HG02571 (cell line): ENCODE data around the gene ZNF488.

Experiments
- ATAC-seq: cut with Tn5 transposase; IDR thresholded peaks from one replicate; pipeline ENCODE4 v1.9.1; 2021; ENCODE audit warnings: mild to moderate bottlenecking, moderate library complexity; ENCODE audit not compliant: unreplicated experiment

Gene ZNF488

DNA sequence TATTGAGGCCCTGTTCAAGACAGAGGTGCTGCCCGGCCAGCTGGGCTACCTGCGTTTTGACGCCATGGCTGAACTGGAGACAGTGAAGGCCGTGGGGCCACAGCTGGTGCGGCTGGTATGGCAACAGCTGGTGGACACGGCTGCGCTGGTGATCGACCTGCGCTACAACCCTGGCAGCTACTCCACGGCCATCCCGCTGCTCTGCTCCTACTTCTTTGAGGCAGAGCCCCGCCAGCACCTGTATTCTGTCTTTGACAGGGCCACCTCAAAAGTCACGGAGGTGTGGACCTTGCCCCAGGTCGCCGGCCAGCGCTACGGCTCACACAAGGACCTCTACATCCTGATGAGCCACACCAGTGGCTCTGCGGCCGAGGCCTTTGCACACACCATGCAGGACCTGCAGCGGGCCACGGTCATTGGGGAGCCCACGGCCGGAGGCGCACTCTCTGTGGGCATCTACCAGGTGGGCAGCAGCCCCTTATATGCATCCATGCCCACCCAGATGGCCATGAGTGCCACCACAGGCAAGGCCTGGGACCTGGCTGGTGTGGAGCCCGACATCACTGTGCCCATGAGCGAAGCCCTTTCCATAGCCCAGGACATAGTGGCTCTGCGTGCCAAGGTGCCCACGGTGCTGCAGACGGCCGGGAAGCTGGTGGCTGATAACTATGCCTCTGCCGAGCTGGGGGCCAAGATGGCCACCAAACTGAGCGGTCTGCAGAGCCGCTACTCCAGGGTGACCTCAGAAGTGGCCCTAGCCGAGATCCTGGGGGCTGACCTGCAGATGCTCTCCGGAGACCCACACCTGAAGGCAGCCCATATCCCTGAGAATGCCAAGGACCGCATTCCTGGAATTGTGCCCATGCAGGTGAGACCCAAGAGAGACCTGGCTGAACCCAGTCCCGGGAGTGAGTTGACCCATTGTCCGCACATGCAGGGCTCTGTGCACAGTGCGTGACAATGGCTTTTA, 33.1 kb downstream of the ZNF488 start:
- ATAC-seq = no peak

DNA sequence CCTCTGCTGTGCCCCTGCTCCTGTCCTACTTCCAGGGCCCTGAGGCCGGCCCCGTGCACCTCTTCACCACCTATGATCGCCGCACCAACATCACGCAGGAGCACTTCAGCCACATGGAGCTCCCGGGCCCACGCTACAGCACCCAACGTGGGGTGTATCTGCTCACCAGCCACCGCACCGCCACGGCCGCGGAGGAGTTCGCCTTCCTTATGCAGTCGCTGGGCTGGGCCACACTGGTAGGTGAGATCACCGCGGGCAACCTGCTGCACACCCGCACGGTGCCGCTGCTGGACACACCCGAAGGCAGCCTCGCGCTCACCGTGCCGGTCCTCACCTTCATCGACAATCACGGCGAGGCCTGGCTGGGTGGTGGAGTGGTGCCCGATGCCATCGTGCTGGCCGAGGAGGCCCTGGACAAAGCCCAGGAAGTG, 34.1 kb downstream of the ZNF488 start:
- no peak for ATAC-seq

DNA sequence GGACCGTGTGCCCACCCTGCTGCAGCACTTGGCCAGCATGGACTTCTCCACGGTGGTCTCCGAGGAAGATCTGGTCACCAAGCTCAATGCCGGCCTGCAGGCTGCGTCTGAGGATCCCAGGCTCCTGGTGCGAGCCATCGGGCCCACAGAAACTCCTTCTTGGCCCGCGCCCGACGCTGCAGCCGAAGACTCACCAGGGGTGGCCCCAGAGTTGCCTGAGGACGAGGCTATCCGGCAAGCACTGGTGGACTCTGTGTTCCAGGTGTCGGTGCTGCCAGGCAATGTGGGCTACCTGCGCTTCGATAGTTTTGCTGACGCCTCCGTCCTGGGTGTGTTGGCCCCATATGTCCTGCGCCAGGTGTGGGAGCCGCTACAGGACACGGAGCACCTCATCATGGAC, 34.6 kb downstream of the ZNF488 start:
- no peak for ATAC-seq

DNA sequence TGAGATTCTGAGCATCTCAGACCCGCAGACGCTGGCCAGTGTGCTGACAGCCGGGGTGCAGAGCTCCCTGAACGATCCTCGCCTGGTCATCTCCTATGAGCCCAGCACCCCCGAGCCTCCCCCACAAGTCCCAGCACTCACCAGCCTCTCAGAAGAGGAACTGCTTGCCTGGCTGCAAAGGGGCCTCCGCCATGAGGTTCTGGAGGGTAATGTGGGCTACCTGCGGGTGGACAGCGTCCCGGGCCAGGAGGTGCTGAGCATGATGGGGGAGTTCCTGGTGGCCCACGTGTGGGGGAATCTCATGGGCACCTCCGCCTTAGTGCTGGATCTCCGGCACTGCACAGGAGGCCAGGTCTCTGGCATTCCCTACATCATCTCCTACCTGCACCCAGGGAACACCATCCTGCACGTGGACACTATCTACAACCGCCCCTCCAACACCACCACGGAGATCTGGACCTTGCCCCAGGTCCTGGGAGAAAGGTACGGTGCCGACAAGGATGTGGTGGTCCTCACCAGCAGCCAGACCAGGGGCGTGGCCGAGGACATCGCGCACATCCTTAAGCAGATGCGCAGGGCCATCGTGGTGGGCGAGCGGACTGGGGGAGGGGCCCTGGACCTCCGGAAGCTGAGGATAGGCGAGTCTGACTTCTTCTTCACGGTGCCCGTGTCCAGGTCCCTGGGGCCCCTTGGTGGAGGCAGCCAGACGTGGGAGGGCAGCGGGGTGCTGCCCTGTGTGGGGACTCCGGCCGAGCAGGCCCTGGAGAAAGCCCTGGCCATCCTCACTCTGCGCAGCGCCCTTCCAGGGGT, 35.2 kb downstream of the ZNF488 start:
- ATAC-seq = no peak

DNA sequence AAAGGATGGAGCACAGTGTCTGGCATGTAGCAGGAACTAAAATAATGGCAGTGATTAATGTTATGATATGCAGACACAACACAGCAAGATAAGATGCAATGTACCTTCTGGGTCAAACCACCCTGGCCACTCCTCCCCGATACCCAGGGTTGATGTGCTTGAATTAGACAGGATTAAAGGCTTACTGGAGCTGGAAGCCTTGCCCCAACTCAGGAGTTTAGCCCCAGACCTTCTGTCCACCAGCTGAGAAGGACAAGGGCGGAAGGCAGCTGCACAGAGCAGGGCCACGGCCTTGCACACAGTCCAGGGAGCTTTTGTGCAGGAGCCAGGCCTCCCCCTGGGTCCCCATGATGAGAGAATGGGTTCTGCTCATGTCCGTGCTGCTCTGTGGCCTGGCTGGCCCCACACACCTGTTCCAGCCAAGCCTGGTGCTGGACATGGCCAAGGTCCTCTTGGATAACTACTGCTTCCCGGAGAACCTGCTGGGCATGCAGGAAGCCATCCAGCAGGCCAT, 35.9 kb downstream of the ZNF488 start, which contains the start of gene RBP3:
Gene RBP3 (plus strand): TSS at position 226 of the 514 bp plus-strand sequence. CDS start 122 bp downstream, at position 348.
- ATAC-seq = no peak

DNA sequence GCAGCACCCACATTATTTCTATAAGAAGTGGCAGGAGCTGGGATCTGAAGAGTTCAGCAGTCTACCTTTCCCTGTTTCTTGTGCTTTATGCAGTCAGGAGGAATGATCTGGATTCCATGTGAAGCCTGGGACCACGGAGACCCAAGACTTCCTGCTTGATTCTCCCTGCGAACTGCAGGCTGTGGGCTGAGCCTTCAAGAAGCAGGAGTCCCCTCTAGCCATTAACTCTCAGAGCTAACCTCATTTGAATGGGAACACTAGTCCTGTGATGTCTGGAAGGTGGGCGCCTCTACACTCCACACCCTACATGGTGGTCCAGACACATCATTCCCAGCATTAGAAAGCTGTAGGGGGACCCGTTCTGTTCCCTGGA, 36.8 kb downstream of the ZNF488 start:
- ATAC-seq = no peak

DNA sequence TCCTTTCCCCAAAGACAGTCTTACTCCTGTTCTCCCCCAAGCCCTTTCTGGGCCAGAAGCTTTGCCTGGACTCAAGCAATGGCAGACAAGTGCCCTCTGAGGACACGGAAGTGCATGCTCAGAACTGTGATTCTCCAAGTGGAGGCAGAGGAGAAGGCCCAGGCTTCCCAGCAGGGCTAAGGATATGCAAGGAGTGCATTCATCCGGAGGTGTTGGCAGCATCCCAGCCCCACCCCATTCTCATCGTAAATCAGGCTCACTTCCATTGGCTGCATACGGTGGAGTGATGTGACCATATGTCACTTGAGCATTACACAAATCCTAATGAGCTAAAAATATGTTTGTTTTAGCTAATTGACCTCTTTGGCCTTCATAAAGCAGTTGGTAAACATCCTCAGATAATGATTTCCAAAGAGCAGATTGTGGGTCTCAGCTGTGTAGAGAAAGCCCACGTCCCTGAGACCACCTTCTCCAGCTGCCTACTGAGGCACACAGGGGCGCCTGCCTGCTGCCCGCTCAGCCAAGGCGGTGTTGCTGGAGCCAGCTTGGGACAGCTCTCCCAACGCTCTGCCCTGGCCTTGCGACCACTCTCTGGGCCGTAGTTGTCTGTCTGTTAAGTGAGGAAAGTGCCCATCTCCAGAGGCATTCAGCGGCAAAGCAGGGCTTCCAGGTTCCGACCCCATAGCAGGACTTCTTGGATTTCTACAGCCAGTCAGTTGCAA, 37.4 kb downstream of the ZNF488 start:
- ATAC-seq = no peak

DNA sequence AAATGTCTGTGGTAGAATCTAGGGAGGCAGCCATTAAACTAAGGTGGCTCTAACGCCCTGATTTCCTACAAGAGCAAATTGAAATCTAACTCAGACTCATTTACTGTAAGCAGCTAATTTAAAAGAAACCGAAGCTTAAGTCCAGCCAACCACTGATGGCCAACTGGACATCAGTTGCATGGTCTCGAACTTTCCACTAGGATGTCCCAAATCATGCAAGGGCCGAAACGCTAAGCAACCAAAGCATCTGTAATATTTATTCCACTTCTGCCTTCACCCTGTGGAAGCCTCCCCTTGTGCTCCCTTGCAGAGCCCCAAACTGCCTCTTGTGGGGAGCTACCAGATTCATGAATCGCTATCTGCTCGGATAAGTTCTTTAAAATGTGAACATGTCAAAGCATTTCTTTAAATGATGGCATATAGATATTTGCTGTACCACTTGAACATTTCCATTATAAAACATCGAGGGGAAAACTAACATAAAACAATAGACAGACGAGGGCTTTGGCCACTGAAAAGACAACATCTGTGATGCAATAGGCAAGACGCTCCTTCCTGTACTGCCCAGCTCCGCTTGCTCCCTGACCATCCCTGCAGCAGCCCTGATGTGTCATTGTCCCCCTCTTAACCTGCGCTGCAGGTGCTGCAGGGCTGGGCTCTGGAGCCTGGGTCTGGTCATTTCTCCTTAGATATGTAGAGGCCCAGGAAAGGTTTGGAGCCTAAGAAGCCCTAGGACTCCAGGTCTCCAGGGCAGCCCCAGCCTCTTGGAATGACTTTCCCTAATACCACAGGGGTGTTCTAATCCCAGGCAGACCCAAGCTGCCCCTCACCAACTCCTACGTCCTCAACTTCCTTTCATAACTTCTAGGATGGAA, 38.9 kb downstream of the ZNF488 start:
- ATAC-seq = no peak

DNA sequence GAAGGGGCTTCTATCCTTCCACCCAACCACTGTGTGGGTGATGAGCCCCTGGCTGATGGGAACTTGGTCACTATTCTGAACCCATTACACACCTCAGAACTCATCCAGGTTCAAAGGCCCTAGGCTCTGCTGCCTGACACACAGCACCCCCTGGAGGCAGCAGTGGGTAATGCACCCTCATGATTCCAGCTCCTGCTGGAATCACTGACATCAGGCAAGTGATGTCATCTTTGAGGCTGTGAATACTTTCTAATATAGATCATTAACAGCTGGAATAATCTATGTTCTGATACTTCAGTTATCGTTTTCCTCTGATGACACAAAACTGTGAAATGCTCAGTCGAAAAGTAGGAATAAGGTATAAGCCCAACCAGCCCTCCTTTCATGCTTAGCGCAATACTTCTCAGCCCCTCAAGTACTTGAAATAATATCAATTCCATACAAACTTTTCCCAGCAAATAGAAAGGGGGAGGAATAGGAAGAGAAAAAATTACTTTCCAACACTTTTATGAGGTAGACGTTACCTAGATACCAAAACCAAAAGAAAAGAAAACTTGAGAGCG, 43.4 kb downstream of the ZNF488 start:
- ATAC-seq = no peak

DNA sequence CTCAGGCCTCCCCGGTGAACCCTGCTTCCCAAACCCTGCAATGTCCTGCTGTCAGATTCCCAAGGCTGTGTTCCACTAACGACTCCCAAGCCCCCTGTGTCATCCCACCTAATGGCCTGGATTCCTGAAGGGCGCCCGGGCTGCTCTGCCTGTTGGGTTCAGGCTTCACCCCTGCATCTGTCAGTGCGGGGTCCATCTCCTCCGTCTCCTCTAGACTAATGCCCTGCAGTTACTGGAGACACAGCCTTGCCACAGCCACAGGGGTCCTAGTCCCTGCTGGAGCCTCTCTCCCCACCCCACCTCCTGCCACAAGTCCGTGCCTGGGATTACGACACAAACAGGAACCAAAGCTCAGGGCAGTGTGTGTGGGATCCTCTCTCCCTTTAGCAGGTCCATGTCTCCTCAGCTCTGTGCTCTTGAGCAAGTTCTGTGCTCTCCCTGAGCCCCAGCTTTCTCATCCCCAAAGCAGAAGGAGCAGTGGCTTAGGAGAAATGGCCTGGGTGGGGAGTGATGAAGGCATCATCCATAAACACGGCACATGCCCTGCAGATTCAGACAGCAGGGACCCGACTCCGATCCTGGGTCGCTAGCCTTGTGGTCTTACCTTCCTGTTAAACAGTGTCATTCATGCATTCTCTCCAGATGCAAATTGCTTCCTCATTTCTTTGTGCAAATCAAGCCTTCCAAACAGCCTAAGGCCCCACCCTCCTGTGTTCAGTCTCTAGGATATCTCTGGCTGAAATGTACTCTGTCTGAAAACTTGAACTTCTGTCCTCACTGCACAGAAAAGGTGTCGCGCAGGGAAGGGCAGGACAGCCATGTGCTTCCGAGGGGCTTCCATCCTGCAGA, 44.1 kb downstream of the ZNF488 start:
- no peak for ATAC-seq

DNA sequence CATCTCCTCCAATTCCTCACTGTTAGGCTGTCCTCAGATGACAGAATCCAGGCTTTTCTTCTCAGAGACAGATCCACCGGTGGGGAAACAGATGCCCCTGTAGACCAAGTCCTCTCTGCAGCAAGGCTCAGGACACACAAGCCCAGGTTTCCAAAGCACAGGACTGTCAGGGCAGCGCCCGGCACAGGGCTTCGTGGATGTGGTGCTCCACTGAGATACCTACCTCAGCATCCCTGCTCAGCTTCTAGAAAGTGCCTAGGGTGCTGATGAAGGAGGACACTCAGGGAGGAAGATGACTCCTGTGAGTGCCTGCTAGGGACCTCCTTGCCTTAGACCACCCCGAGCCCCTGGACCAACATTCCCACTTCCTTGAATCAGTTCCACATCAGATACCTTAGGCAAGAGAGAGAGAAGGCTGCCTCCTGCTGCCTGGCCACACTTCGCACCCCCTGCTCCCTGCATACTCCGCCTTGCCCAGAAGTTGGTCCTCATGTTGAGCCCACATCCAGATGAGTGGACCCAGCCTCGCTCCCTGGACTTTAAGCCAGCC, 44.8 kb downstream of the ZNF488 start:
- ATAC-seq = no peak

DNA sequence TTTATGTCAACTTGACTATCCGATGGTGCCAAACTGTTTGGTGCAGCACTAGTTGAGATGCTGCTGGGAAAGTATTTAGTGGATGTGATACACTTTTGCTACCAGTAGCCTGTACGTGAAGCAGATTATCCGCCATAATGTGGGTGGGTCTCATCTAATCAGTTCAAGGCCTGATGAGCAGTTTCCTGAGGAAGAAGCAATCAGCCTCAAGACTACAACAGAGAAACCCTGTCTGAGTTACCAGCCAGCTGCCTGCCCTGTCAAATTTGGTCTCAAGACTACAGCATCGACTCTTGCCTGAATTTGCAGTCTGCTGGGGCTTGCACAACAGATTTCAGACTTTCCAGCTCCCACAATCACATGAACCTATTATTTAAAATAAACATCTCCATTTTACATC, 46.8 kb downstream of the ZNF488 start:
- no peak for ATAC-seq

DNA sequence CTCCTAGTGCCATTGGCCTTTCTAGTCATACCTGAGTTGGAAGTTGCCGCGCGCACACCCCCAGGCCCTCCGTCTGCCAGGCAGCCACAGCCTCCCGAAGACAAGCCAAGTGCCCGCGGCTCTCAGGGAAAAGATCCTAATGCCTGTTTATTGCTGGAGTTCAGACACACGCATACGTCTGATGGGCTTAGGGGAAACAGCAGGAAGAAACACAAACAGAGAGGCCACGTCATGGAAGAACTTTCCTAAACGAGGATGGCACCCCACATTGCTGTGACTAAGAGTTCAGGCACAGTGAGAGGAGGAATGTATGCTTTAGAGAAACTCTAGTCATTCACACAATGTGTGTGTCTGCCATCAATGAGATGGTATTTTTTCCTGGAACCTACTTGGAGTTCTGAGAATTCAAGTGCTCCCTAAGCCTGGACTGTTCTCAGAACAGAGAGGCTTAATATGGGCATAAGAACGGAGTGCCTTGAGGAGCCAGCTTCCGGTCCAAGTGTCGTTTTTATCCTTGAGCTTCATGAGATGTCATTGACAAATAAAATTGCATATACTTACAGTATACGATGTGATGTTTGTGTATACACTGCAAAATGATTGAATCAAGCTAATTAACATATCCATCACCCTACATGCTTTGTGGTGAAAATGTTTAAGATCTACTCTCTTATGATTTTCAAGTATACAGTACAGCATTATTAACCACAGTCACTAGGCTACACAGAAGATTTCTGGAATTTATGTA, 47.5 kb downstream of the ZNF488 start:
- ATAC-seq = no peak

DNA sequence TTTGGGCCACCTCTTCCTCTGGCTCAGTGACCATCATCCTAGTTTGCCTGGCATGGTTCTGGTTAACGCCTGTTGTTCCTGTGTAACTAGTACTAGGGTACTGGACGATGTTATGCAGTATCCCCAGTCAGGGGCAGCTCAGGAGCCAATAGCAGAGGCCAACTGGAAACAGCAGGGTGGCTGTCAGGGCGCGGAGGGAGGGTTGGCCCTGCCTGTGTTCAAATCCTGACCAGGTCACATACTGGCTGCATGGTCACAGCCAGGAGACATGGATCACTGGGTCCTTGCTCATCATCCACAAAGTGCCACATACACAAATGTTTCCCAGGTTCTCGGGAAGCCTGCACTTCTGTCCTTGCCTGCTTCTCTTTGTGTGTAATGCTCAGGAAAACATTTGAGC, 48.2 kb downstream of the ZNF488 start:
- ATAC-seq = no peak

DNA sequence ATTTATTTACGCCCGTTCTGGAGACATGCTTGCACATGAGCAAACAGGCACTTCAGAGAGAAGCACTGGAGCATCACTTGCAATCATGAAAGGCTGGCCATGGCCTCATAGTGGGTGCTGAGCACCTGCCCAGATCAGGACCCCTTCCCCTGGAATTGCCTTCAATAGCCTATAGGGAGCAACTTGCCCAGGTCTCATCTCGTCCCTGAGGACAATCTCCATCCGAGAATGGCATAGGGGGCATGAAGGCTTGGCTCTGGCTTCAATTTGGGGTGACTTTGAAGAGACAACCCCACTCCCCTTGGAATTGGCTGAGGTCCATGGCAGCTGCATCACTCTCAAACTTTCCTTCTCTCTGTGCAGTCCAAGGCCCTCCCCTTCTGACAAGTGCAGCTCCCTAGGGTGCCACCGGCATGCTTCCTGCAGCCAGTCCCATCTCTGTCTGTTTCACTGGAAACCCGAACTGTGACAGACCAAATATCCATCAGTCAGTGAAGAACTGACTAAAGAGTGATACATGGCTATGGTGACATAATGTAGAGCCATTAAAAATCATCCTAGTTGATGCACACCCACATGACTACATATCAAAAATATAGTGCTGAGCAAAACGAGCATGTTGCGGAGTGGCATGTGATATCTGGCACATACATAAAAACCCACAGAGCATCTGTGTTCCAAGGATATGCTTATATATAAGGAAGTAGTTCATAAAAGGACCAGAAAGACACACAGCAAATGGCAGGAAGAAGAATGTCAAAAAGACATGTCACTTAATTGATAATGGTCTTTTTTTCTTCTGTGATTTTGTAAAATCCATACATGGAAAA, 49.4 kb downstream of the ZNF488 start:
- ATAC-seq = no peak

DNA sequence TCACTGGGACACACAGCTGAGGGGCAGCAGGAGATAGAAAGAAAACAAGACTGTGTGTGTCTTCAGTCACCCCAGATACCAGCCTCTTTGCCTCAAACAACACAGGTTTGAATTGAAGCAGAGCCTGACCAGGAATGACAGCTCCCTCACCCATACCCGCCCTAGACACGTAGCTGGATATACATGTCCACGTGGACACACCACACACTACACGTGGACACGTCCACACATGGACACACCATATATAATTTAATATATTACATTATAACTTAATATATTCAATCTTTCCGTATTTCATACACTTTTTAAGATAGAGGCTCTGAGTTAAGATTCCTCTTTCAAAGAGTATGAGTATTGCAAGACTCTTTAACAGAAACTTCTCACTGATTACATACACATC, 50.6 kb downstream of the ZNF488 start:
- ATAC-seq = no peak

DNA sequence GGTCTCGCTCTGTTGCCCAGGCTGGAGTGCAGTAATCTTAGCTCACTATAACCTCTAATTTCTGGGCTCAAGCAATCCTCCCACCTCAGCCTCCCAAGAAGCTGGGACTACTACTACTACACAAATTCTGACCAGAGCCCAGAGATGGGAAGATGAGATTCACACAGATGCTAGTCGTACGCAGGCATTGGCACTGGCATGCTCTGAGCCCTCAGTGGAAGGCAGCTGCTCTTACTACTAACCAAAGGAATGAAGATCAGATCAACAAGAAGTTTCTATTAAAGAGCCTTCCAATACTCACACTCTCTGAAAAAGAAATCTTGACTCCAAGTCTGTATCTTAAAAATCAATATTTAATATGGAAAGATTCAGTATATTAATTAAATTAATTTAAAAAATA, 51.1 kb downstream of the ZNF488 start:
- no peak for ATAC-seq
